LoVo (cell line): ENCODE measurements around the gene OBP2B.
"Not testable (repeated sequence)": the region's sequence is repeated elsewhere in the genome, so short reads cannot be mapped to it uniquely, and the experiment has no call there.

Source experiments
- DNase-seq: peaks from one replicate; pipeline ENCODE4 v3.0.0-alpha.2; 2016; ENCODE audit warnings: low spot score

Gene OBP2B

GRCh38 chr9:133208880-133209300, at the start of gene OBP2B:
Gene OBP2B (minus strand): TSS chr9:133209250. CDS start chr9:133209199, 51 bp downstream.
- DNase-seq: not testable (repeated sequence)

GRCh38 chr9:133258061-133259015, 49.3 kb upstream of the OBP2B start:
- DNase-seq: no peak

GRCh38 chr9:133257465-133257956, 48.5 kb upstream of the OBP2B start:
- no peak for DNase-seq

GRCh38 chr9:133256686-133257091, 47.6 kb upstream of the OBP2B start:
- no peak for DNase-seq

GRCh38 chr9:133256136-133256461, 47.0 kb upstream of the OBP2B start:
- DNase-seq: no peak

GRCh38 chr9:133255371-133256135, 46.5 kb upstream of the OBP2B start:
- no peak for DNase-seq

GRCh38 chr9:133254471-133254870, 45.4 kb upstream of the OBP2B start:
- no peak for DNase-seq

- DNase-seq: no peak
Observed at GRCh38 chr9:133253268-133253667, 44.2 kb upstream of the OBP2B start.

- DNase-seq: peak; percentile 84
Observed at GRCh38 chr9:133252301-133253020, 43.4 kb upstream of the OBP2B start.

- peak; percentile 47 for DNase-seq
Observed at GRCh38 chr9:133251773-133252172, 42.7 kb upstream of the OBP2B start.

GRCh38 chr9:133251221-133251620, 42.2 kb upstream of the OBP2B start:
- not testable (repeated sequence) for DNase-seq

- peak; percentile 51 for DNase-seq
Observed at GRCh38 chr9:133250741-133251170, 41.7 kb upstream of the OBP2B start.

- no peak for DNase-seq
Observed at GRCh38 chr9:133249337-133249736, 40.3 kb upstream of the OBP2B start.

- DNase-seq: no peak
Observed at GRCh38 chr9:133248726-133249295, 39.8 kb upstream of the OBP2B start.

GRCh38 chr9:133247632-133248031, 38.6 kb upstream of the OBP2B start:
- no peak for DNase-seq

- DNase-seq: no peak
Observed at GRCh38 chr9:133246991-133247390, 37.9 kb upstream of the OBP2B start.

GRCh38 chr9:133246562-133246961, 37.5 kb upstream of the OBP2B start:
- DNase-seq: no peak

GRCh38 chr9:133242991-133243390, 33.9 kb upstream of the OBP2B start:
- no peak for DNase-seq

- no peak for DNase-seq
Observed at GRCh38 chr9:133242241-133242640, 33.2 kb upstream of the OBP2B start.

- DNase-seq: peak; percentile 34
Observed at GRCh38 chr9:133239533-133240090, 30.6 kb upstream of the OBP2B start.

- peak; percentile 63 for DNase-seq
Observed at GRCh38 chr9:133238851-133239532, 29.9 kb upstream of the OBP2B start.
